Sciatic nerve (tissue), 2 donors: Measurements from ENCODE around the gene EEF2. TPM values are rescaled to one million over a fixed set of nuclear protein-coding genes. Genes with fewer than 3 reads are reported as not detected.
A peak's percentile ranks its signal among the peaks of the same experiment; 100 is the strongest.
"Not testable (repeated sequence)": the region's sequence is repeated elsewhere in the genome, so short reads cannot be mapped to it uniquely, and the experiment has no call there.

ENCODE experiments used
- ATAC-seq: fragments of 200-7000 bp; cut with Tn5 transposase; one replicate; pipeline ENCODE4 v1.9.1; 2020; ENCODE audit warnings: mild to moderate bottlenecking, moderate library complexity
- DNase-seq: peaks from one replicate; pipeline ENCODE4 v3.0.0-alpha.2; 2020; ENCODE audit warnings: low spot score
- intact Hi-C: fragments of 100-400 bp; cut with DNase I; formaldehyde crosslinking; loops from one replicate; pipeline ENCODE4 v1.14.2; 2022
- total RNA-seq: library from RNA; stranded (reverse); fragmentation: NEBNext Ultra II Directional; extraction: Animal tissue kit (Norgen Biotek cat#: 25700); gene quantifications from one replicate; pipeline ENCODE4 v1.2.1, GENCODE V29; 2021
- donor health status: DM: no; HTN: no; CAD: no.
- donor health status: DM: no; HTN: no; CAD: no.

EEF2 gene
- total RNA-seq, 1 donor from 2014 or later: 1,381 TPM

DNA sequence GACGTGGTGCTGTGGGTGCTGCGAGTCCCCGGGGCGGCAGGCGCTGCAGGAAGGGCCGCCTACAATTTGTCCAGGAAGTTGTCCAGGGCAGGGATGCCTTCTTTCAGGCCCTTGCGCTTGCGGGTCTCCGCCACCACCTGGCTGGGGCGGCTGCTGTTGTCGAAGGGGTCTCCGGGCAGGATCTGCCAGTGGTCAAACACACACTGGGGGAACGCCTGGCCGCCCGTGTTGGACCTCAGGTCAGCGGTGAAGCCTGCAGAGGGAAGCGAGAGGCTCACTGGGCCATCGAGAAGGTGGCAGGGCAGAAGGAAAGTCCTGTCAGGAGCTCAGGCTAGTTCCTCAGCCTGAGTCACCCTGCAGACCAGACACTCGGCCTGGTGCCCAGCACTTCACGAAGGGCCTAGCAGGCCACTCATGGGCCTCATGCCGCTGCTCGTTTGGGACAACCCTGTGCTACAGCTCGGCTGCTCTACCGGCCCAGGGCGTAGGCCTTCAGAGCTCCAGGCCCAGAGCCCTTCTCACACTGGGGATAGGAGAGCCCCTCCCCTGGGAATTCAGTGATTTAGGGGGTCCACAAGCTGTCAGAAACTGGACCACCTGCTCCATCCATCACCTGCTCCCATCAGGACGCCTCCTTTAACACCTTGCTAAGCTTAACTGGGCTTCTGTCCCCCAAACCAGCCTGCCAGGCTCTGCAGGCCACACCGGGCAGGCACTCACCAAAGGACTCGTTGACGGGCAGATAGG is 8.6 kb downstream of the EEF2 start:
- intact Hi-C loops: no loop called here
- no peak for ATAC-seq
- DNase-seq: no peak

DNA sequence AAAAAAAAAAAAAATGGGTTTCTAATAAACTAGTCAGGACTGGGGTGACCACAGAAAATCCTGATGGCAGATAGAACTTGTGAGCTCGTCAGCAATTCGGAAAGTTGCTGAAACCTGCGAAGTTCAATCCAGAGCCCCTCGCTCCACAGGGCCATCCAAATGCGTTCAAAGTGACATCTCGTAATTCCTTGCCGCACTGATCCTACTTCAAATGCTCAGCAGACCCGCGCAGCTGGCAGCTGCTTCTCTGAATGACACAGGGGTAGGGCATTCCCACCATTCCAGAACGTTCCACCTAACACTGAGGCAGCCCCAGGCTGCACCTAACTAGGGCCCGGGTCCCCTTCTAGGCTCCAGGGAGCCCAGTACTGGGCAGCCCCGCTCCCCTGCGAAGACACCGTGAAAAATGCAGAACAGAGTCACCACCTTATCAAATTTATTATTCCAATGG is 9.6 kb downstream of the EEF2 start:
- ATAC-seq (no peak), DNase-seq (no peak)
- intact Hi-C loops: no loop called here

DNA sequence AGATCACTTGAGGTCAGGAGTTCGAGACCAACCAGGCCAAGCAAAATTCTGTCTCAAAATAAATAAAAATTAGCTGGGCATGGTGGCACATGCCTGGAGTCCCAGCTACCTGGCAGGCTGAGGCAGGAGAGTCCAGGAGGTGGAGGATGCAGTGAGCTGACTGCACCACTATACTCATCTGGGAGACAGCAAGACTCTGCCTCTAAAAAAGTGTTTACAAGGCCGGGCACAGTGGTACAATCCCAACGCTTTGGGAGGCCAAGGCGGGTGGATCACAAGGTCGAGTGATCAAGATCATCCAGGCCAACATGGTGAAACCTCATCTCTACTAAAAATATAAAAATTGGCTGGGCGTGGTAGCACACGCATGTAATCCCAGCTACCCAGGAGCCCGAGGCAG is 10.1 kb downstream of the EEF2 start:
- intact Hi-C loops: no loop called here
- ATAC-seq (no peak), DNase-seq (no peak)

- intact Hi-C loops: no loop called here
- DNase-seq: peak; percentile 98
- ATAC-seq: peak; percentile 94
Measured at GRCh38 chr19:3970808-3971598, 14.3 kb downstream of the EEF2 start, which contains the start of gene DAPK3. Gene DAPK3 (minus strand): TSS chr19:3971099. CDS start chr19:3969735, 1,364 bp downstream.

GRCh38 chr19:3970313-3970807 is 14.9 kb downstream of the EEF2 start:
- ATAC-seq: no peak
- DNase-seq: no peak
- intact Hi-C loops: no loop called here

GRCh38 chr19:3969435-3970312 is 15.6 kb downstream of the EEF2 start:
- intact Hi-C loops: no loop called here
- DNase-seq (no peak), ATAC-seq (no peak)

- ATAC-seq: peak; percentile 91
- DNase-seq: peak; percentile 87
- intact Hi-C loops: no loop called here
Measured at GRCh38 chr19:3968556-3969434, 16.5 kb downstream of the EEF2 start.

DNA sequence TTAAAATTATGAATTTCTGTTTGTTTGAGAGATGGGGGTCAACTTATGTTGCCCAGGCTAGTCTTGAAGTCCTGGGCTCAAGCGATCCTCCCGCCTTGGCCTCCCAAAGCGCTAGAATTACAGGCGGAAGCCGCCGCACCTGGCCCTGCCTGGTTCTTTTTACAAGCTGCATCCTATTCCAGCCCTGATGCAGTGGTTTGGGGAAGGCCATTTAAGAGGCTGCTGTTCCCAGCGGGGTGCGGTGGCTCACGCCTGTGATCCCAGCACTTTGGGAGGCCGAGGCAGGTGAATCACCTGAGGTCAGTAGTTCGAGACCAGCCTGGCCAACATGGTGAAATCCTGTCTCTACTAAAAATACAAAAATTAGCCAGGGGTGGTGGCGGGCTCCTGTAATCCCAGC is 17.3 kb downstream of the EEF2 start:
- ATAC-seq, DNase-seq, intact Hi-C loops: not testable (repeated sequence)

GRCh38 chr19:3966051-3967017 is 18.9 kb downstream of the EEF2 start:
- ATAC-seq (no peak), DNase-seq (no peak)
- intact Hi-C loops: no loop called here

GRCh38 chr19:3964256-3965194 is 20.7 kb downstream of the EEF2 start:
- no peak for DNase-seq
- no peak for ATAC-seq

GRCh38 chr19:3963458-3964255 is 21.6 kb downstream of the EEF2 start:
- DNase-seq (no peak), ATAC-seq (no peak)
- intact Hi-C loops: no loop called here

More at GRCh38 chr19:3964256-3965194, 20.7 kb downstream of the EEF2 start:
- intact Hi-C loops: no loop called here

DNA sequence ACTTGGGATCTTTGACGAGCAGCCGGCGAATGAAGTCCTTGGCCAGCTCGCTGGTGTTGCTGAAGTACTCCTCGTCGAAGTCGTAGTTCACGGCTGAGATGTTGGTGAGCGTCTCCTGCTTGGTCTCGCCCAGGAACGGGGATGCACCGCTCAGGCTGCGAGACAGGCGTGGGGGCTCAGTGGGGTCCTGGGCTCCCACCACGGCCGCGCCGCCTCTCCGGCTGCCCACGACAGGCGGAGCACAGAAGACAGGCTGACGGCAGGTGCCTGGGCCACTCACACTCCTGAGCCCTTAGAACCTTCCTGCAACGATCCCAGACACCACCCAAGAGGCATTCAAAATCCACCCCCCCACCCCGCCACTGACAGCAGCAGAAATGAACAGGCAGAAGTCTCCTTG is 24.3 kb downstream of the EEF2 start:
- ATAC-seq (no peak), DNase-seq (no peak)
- intact Hi-C loops: no loop called here

GRCh38 chr19:3959766-3960131 is 25.5 kb downstream of the EEF2 start:
- no peak for ATAC-seq
- DNase-seq: no peak
- intact Hi-C loops: no loop called here

GRCh38 chr19:3958836-3959765 is 26.2 kb downstream of the EEF2 start:
- ATAC-seq (peak; percentile 23), DNase-seq (no peak)
- intact Hi-C loops: no loop called here
